DMS53 treated with DMSO at 0.1 percent for 48 hours (cell line): ENCODE measurements around the gene CR2.
"Not testable (repeated sequence)": the region's sequence is repeated elsewhere in the genome, so short reads cannot be mapped to it uniquely, and the experiment has no call there.

Source experiments
- DNase-seq: peaks from one replicate; lab custom pipeline; 2025; ENCODE audit not compliant: unreplicated experiment; lab: John Stamatoyannopoulos, UW

Gene CR2

DNA sequence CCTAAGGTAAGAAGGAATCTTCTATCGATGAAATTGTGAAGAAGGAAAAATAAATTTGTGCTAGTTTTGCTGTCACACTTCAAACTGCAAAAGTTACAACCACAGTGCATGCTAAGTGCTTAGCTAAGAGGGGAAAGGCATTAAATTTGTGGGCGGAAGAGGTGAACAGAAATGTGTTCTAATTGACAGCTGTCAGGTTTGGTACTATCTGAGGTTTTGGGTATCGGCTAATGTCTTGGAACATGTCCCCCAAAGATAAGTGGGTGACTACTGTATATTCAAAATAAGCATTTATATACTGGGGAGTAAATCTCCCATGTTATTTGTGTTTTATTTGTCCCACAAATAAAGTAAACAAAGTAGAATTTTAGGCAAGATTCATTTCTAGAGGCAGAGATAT, 49.8 kb downstream of the CR2 start:
- DNase-seq = no peak

DNA sequence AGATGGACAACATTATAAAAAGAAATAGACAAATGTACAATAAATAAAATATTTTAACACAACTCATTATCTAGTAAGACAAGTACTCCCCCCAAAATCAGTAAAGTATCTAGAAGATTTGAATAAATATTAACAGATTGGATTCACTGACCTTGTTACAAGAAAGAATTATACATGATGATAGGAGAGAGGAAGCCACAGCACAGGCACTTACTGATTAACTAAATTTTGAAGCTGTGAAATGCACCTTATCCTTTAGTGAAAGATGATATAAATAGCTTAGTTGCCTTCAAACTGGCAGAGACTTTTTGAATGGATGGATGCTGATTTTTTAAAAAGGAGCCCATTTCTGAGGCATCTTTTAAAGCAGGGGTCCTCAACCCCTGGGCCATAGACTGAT, 50.3 kb downstream of the CR2 start:
- no peak for DNase-seq

DNA sequence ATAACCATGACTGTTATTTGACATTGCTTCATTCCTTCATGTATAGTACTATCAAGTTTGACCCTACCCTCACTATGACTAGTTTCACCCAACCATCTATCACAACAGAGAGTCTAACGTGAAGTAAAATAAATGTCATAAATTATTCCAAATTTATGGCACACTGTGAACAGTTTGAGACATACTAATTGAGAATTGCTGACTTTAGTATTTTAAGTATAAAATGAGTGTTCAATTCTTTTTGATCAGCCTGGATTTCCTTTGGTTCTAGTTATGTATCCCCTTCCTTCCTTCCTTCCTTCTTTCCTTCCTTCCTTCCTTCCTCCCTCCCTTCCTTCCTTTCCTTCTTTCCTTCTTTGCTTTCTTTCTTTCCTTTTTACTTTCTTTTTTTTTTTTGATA, 56.3 kb downstream of the CR2 start:
- DNase-seq = no peak

DNA sequence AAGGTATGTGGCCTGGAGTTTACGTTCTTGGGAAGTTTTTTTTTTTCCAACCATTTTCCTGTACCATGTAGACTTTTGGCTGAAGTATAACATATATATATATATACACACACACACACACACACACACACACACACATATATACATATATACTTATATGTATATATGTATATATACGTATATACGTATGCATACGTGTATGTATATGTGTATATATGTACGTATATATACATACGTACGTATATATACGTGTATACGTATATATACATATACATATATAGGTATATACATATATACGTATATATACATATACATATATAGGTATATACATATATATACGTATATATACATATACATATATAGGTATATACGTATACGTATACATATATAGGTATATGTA, 60.8 kb downstream of the CR2 start:
- DNase-seq = no peak

DNA sequence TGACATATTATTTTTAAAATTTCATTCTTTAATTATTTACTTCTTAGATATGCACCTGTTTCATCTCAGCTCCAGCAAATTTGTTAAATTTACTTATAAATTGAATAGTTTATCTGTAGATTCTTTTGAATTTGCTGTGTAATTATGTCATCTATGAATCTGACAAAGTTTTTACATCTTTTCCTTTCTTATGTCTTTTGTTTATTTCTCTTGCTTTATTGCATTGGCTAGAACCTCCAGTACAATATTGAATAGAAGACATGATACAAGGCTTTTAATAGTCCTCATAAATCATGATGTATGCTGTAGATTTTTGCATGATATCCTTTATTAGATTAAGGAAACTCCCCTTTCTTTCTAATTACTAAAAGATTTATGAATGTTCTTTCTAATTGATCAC, 62.6 kb downstream of the CR2 start:
- no peak for DNase-seq

DNA sequence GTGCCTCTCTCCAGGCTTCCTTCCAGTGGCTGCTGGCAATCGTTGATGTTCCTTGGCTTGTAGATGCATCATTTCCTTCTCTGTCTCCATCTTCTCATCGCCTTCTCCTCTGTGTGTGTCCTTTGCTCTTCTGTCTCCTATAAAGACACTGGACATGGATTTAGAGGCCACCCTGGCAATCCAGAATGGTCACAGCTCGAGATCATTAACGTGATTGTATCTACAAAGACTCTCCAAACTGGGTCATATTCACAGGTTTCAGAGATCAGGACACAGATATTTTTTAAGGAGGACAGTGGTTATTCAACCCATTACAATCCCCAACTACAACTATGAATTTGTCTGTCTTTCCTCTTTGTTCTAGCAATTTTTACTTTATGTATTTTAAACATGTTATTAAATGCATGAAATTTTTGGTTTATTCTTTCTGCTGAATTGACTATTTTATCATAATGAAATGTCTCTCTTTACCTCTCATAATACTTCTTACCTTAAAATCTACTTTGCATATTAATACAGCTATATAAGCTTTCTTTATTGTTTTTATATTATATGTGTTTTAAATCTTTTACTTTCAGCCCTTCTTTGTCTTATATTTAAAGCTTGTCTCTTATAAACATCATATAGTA, 64.6 kb downstream of the CR2 start:
- DNase-seq = no peak

DNA sequence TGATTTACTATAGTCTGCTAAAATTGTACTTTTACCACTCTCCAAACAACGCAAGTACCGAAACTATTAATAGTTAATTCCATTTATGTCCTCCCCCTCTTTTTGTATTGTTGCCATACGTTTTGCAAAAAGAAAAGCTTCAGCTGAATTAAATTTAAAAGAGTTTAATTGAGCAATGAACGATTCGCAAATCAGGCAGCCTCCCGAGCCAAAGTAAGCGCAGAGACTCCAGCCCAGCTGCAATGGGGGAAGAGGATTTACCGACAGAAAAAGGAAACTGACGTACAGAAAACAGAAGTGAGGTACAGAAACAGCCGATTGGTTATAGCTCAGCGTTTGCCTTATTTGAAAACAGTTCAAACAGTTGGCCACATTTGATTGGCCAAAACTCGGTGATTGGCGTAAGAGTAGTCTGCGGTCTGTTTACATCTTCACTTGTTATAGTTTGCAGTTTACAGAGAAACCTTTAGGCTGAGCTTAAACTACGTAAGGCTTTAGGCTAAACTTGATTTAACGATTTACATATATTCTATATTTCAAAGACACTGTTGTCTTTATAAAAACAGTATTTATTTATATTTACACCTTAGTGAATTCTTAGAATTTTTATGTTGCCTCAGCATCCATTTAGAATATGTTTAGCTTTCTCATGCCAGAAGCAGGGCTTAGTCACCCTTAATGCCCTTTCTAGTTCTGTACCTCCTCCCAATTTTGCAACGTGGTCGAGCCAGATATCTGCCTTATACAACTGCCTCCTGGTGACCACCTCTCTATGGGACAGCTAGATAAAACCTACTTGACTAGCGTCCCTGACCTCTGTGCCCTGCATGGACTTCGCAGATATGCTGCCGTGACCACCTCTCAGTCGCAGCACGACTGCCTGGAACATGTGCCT, 65.6 kb downstream of the CR2 start:
- DNase-seq = no peak

DNA sequence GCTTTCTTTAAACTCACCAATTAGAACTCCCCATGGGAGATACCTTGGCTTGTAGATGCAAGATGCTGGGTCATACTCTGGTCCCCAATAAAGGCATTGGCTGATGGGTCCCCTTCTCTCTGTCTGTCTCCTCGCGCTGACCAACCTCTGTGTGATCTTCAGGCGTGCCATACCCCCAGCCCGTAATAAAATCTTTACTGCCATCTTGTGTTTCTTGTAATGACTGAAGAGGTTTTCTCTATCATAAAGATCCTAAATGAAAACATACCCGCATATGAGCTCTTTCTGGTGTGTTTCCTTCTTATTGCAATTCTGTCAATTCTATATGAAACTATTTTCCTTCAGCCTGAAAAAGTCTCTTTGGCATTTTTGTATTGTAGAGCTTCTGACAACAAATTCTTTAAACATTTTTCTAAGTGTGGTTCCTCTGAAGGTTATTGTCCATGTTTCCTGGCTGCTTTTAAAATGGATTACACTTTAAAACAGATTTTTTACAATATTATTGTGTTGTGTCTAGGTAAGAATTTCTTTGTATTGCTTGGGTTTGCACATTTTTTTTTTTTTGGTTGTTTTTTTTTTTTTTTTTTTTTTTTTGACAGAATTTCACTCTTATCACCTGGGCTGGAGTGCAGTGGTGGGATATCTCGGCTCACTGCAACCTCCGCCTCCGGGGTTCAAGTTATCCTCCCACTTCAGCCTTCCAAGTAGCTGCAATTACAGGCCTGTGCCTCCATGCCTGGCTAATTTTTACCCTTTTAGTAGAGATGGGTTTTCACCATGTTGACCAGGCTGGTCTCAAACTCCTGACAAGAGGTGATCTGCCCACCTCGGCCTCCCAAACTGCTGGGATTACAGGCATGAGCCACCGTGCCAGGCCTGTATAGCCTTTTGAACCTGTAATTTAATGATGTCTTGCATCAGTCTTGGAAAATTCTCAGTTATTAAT, 66.5 kb downstream of the CR2 start:
- DNase-seq = not testable (repeated sequence)

DNA sequence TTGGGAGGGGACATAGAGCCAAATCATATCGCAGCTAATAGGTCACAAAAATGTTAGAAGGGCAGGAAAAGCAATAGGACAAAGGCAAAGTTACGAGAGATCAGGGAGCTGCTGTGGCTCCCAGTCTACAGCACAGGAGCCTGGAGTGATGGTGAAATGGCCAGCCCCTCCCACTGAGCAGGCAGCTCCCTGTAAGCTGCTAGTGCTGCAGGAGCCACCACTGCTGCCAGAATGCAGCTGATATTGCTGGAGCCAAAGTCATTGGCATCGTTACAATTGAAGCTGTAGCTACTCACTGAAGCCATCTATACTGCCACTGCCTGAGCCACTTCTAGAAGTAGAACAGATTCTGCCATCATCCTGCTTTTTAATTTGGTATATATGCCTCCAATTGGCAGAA, 71.1 kb downstream of the CR2 start:
- not testable (repeated sequence) for DNase-seq

DNA sequence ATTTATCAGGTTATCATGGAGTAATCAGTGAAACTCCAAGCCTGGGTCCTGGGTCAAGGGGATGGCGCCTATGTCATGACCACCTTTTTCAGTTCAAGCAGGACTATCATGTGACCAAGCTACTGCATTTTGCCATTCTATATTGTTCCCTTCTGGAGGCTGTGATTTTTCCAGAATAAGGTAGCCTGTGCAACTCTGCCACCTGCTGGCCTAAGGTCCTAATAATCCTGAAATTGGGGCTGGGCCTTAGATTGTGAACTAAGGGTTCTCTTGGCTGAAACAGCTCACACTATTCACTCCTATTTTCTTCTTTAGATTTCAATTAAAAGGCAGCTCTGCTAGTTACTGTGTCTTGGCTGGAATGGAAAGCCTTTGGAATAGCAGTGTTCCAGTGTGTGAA, 74.3 kb downstream of the CR2 start:
- not testable (repeated sequence) for DNase-seq

DNA sequence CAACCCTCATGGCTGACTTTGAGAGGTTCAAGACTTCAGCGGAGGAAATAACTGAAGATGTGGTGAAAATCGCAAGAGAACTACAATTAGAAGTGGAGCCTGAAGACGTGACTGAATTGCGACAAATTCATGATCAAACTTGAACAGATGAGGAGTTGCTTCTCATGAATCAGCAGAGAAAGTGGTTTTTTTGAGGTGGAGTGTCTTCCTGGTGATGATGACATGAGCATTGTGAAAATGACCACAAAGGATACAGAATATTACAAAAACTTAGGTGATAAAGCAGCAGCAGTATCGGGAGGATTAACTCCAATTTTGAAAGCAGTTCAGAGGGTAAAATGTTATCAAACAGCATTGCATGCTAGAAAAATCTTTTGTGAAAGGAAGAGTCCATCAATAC, 82.1 kb downstream of the CR2 start:
- not testable (repeated sequence) for DNase-seq
